ENCODE data around the gene IL37.

The IL37 gene

GRCh38 chr2:112910865-112911264 is at the start of gene IL37:
IL37 (plus strand) TSS chr2:112911165; CDS start chr2:112913013, 1,848 bp downstream.
- DNase-seq: no peak
- no peaks in the 10 kb centered on the region for H3K36me3 Mint-ChIP-seq
- no peak within 1 kb of the TSS for H3K27ac Mint-ChIP-seq
- H3K4me3 Mint-ChIP-seq: no peak within 1 kb of the TSS
- peaks cover 21% of the 10 kb centered on the region for H3K27me3 Mint-ChIP-seq
- peaks cover 8% of the 10 kb centered on the region for H3K4me1 Mint-ChIP-seq
- CTCF ChIA-PET: interaction anchor here (0.6 kb wide), 1 partner anchor 318 kb away, joined by 3 read pairs; no protein-coding TSS in a partner anchor
- H3K9me3 Mint-ChIP-seq: no peaks in the 10 kb centered on the region

GRCh38 chr2:112864072-112864471 is 46.9 kb upstream of the IL37 start:
- Mint-ChIP-seq H3K9me3 (peaks cover 21% of the 10 kb centered on the region), H3K4me3 (no peak overlapping the region), H3K4me1 (no peaks in the 10 kb centered on the region), H3K27ac (no peak overlapping the region), H3K36me3 (peaks cover 1% of the 10 kb centered on the region), H3K27me3 (peaks cover 16% of the 10 kb centered on the region)
- no peak for DNase-seq
- CTCF ChIA-PET: interaction anchor here (1.4 kb wide), 1 partner anchor 114 kb away, joined by 3 read pairs; no protein-coding TSS in a partner anchor

GRCh38 chr2:112866128-112866835 is 44.7 kb upstream of the IL37 start:
- H3K27ac Mint-ChIP-seq: no peak overlapping the region

GRCh38 chr2:112867701-112868631 is 43.0 kb upstream of the IL37 start:
- H3K9me3 Mint-ChIP-seq: peaks cover 2% of the 10 kb centered on the region
- no peaks in the 10 kb centered on the region for H3K36me3 Mint-ChIP-seq
- peaks cover 39% of the 10 kb centered on the region for H3K27me3 Mint-ChIP-seq
- CTCF ChIA-PET: interaction anchor here (0.9 kb wide), 1 partner anchor 17 kb away, joined by 3 read pairs; no protein-coding TSS in a partner anchor
- no peak overlapping the region for H3K27ac Mint-ChIP-seq
- H3K4me3 Mint-ChIP-seq: no peak overlapping the region
- H3K4me1 Mint-ChIP-seq: peaks cover 3% of the 10 kb centered on the region
- DNase-seq: no peak

More at GRCh38 chr2:112866128-112866835, 44.7 kb upstream of the IL37 start:
- Mint-ChIP-seq H3K9me3 (peaks cover 10% of the 10 kb centered on the region), H3K4me3 (no peak overlapping the region), H3K36me3 (no peaks in the 10 kb centered on the region), H3K4me1 (peaks cover 3% of the 10 kb centered on the region), H3K27me3 (peaks cover 28% of the 10 kb centered on the region)
- CTCF ChIA-PET: no interaction called here
- no peak for DNase-seq

GRCh38 chr2:112869258-112869842 is 41.6 kb upstream of the IL37 start:
- CTCF ChIA-PET: no interaction called here
- no peaks in the 10 kb centered on the region for H3K36me3 Mint-ChIP-seq
- DNase-seq: peak; percentile 26
- peaks cover 3% of the 10 kb centered on the region for H3K4me1 Mint-ChIP-seq
- no peak overlapping the region for H3K27ac Mint-ChIP-seq
- peaks cover 2% of the 10 kb centered on the region for H3K9me3 Mint-ChIP-seq
- no peak overlapping the region for H3K4me3 Mint-ChIP-seq
- H3K27me3 Mint-ChIP-seq: peaks cover 44% of the 10 kb centered on the region

- Mint-ChIP-seq H3K27ac (no peak overlapping the region), H3K9me3 (peaks cover 2% of the 10 kb centered on the region), H3K36me3 (no peaks in the 10 kb centered on the region), H3K4me3 (no peak overlapping the region), H3K4me1 (peaks cover 3% of the 10 kb centered on the region), H3K27me3 (peaks cover 44% of the 10 kb centered on the region)
- DNase-seq: no peak
- CTCF ChIA-PET: no interaction called here
These were observed 39.8 kb upstream of the IL37 start for GRCh38 chr2:112870841-112871835.

- peaks cover 38% of the 10 kb centered on the region for H3K27me3 Mint-ChIP-seq
- DNase-seq: no peak
- no peaks in the 10 kb centered on the region for H3K36me3 Mint-ChIP-seq
- CTCF ChIA-PET: no interaction called here
- H3K4me3 Mint-ChIP-seq: no peak overlapping the region
- H3K9me3 Mint-ChIP-seq: no peaks in the 10 kb centered on the region
- peaks cover 13% of the 10 kb centered on the region for H3K4me1 Mint-ChIP-seq
- no peak overlapping the region for H3K27ac Mint-ChIP-seq
These were observed 34.6 kb upstream of the IL37 start for GRCh38 chr2:112876257-112876970.

- no peak for DNase-seq
- peaks cover 32% of the 10 kb centered on the region for H3K27me3 Mint-ChIP-seq
- no peaks in the 10 kb centered on the region for H3K36me3 Mint-ChIP-seq
- CTCF ChIA-PET: interaction anchor here (7.0 kb wide), 1 partner anchor 128 kb away, joined by 36 read pairs; no protein-coding TSS in a partner anchor
- peaks cover 13% of the 10 kb centered on the region for H3K4me1 Mint-ChIP-seq
- no peaks in the 10 kb centered on the region for H3K9me3 Mint-ChIP-seq
- H3K4me3 Mint-ChIP-seq: no peak overlapping the region
- no peak overlapping the region for H3K27ac Mint-ChIP-seq
These were observed 34.0 kb upstream of the IL37 start for GRCh38 chr2:112876971-112877361.

GRCh38 chr2:112877423-112877822 is 33.5 kb upstream of the IL37 start:
- Mint-ChIP-seq H3K4me3 (no peak overlapping the region), H3K9me3 (no peaks in the 10 kb centered on the region), H3K27ac (no peak overlapping the region), H3K27me3 (peaks cover 31% of the 10 kb centered on the region), H3K36me3 (no peaks in the 10 kb centered on the region), H3K4me1 (peaks cover 13% of the 10 kb centered on the region)
- CTCF ChIA-PET: interaction anchor here (7.0 kb wide), 1 partner anchor 128 kb away, joined by 36 read pairs; no protein-coding TSS in a partner anchor
- DNase-seq: no peak

GRCh38 chr2:112879491-112880041 is 31.4 kb upstream of the IL37 start:
- H3K4me3 Mint-ChIP-seq: no peak overlapping the region
- H3K27ac Mint-ChIP-seq: no peak overlapping the region
- H3K36me3 Mint-ChIP-seq: no peaks in the 10 kb centered on the region
- peaks cover 15% of the 10 kb centered on the region for H3K4me1 Mint-ChIP-seq
- peaks cover 24% of the 10 kb centered on the region for H3K27me3 Mint-ChIP-seq
- DNase-seq: no peak
- CTCF ChIA-PET: interaction anchor here (7.0 kb wide), 1 partner anchor 130 kb away, joined by 36 read pairs; no protein-coding TSS in a partner anchor
- no peaks in the 10 kb centered on the region for H3K9me3 Mint-ChIP-seq

- Mint-ChIP-seq H3K4me3 (no peak overlapping the region), H3K4me1 (peaks cover 20% of the 10 kb centered on the region), H3K36me3 (no peaks in the 10 kb centered on the region)
These were observed 30.9 kb upstream of the IL37 start for GRCh38 chr2:112880091-112880531.

GRCh38 chr2:112880696-112881095 is 30.3 kb upstream of the IL37 start:
- Mint-ChIP-seq H3K27ac (no peak overlapping the region), H3K27me3 (peaks cover 28% of the 10 kb centered on the region), H3K4me1 (peaks cover 26% of the 10 kb centered on the region), H3K4me3 (no peak overlapping the region), H3K9me3 (no peaks in the 10 kb centered on the region), H3K36me3 (no peaks in the 10 kb centered on the region)
- DNase-seq: no peak
- CTCF ChIA-PET: interaction anchor here (0.5 to 7.0 kb wide), 2 partner anchors 131 to 154 kb away, joined by 3 to 36 read pairs; no protein-coding TSS in a partner anchor

More at GRCh38 chr2:112880091-112880531, 30.9 kb upstream of the IL37 start:
- no peak for DNase-seq
- CTCF ChIA-PET: interaction anchor here (0.5 to 7.0 kb wide), 2 partner anchors 131 to 154 kb away, joined by 3 to 36 read pairs; no protein-coding TSS in a partner anchor
- H3K27ac Mint-ChIP-seq: no peak overlapping the region
- no peaks in the 10 kb centered on the region for H3K9me3 Mint-ChIP-seq
- H3K27me3 Mint-ChIP-seq: peaks cover 25% of the 10 kb centered on the region
